OCI-LY7 (cell line): Measurements from ENCODE around the gene TMEM238.

Experiments used
- CTCF ChIP-seq: fragments of 200-600 bp; sonication (generic); conservative IDR thresholded peaks from 2 replicates; pipeline ENCODE4 v1.5.1; 2014; ENCODE audit warnings: mild to moderate bottlenecking, antibody characterized with exemption, low read length, moderate library complexity, mixed read lengths
- EZH2phosphoT487 ChIP-seq: fragments of 200-600 bp; sonication (generic); IDR thresholded peaks from 2 replicates; pipeline ENCODE4 v1.6.1; 2018; ENCODE audit warnings: low read depth, borderline replicate concordance, mild to moderate bottlenecking, mixed run types, antibody characterized with exemption, low read length, moderate library complexity, mixed read lengths

GRCh38 chr19:55406826-55407549, 22.9 kb upstream of the TMEM238 start:
- TF ChIP-seq CTCF, result no peak
- no peak for TF ChIP-seq EZH2phosphoT487
